ENCODE measurements around the gene BPTF.
"Not testable (repeated sequence)": the region's sequence is repeated elsewhere in the genome, so short reads cannot be mapped to it uniquely, and the experiment has no call there.

BPTF gene

DNA sequence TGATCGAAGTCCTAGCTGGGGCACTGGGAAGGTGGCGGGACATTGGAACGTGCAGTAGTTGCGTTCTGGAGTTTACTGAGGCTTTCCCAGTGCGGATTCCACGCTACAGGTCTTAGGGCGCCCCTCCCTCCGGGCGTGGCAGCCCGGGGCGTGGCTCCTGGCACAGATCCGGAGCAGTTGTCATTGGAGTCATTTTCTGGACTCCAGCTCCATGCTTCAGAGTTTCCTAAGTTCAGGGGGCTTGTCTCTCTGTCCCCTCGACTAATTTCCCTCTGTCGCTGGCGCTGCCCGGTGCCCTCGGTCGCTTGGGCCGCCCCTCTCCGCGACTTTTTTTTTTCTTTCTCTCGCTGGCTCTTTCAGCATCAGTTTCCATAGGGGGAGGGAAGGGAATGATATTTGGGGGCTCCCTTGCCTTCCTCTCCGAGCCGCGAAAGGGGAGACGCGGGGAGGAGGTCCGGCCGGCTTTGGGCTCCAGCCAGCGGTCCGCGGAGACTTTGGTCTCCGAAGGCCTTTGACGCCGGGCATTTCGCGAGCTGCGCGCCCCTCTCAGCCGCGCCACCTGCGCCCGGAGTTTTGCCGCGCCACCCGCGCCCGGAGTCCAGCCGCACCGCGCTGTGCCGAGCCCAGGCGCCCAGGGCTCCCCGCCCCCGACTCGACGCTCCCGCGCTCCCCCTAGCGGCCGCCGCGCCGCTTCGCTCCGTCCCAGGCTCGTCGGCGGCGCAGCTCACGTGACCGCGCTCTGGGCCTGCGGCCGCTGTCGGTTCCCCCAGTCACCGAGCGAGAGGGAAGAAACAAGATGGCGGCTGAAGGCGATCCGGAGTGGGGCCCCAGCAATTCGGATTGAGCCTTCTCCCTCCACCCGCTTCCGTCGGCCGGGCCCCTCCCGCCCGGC is at the start of gene BPTF:
TSS of gene BPTF (plus strand) at position 769 of the 892 bp plus-strand sequence. CDS start 222 bp downstream, outside the sequence.
- DNase-seq (ENCODE audit: insufficient read length, low spot score) (peak; percentile 89), FAIRE-seq (peak; percentile 94)

DNA sequence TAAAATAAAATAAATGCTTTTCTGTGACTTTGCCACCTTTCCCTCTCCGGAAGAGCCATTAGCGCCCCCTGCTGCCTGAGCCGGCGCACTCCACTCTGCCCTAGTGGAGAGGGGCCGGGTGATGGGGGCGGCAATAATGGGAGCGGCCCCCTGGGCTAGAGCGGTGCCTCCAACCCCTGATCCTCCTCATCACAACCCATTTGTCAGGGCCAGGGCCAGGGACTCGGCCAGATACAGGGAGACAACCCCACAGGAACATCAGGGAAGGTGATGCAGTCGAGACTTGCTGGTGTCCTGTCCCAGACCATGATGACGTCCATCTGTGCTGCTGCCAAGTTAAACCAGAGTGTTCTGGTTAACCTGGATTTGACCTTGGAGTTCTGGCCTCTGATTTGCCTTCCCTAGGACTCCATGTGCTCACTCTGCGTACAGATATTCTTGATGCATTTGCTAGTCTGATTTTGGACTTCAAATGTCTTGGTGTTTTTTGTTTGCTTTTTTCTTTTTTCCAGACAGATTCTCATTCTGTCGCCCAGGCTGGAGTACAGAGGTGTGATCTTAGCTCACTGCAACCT is 46.1 kb upstream of the BPTF start:
- FAIRE-seq (no peak), DNase-seq (ENCODE audit: insufficient read length, low spot score) (peak; percentile 28)

GRCh38 chr17:67784364-67785121 is 40.8 kb upstream of the BPTF start:
- DNase-seq (ENCODE audit: insufficient read length, low spot score), result no peak
- FAIRE-seq, result peak; percentile 35

DNA sequence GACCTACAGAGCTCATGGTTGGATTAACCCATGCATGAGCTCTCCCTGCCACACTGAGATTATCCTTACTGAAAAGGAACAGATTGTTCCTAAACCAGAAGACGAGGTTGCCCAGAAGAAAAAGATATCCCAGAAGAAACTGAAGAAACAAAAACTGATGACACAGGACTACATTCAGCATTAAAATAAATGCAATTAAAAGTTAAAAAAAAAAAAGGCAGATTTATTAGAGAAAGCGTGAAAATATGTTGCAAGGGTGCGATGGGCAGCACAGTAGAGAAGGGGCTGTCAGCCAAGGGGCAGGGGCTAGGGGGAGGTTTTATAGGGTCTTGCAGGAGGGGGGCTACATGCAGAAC is 40.2 kb upstream of the BPTF start:
- FAIRE-seq (no peak), DNase-seq (ENCODE audit: insufficient read length, low spot score) (no peak)

DNA sequence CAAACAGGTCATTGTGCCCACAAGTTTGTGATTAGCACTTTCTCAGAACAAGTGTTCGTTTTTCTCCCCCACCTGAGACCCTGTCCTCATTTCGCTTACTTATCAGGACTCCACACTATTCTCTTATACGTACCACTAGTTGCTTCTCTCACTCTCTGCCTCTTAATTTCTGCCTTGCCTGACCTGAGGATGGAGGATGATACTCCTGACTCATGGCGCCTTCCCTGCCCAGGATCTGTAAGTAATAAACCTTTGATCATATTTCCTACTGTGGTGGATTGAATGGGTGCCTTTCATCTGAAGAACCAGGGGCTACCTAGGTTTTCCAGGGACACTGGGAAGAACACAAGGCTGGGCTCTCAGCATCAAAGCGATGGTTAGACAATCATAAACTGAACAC is 39.8 kb upstream of the BPTF start:
- DNase-seq (ENCODE audit: insufficient read length, low spot score) (no peak), FAIRE-seq (no peak)

DNA sequence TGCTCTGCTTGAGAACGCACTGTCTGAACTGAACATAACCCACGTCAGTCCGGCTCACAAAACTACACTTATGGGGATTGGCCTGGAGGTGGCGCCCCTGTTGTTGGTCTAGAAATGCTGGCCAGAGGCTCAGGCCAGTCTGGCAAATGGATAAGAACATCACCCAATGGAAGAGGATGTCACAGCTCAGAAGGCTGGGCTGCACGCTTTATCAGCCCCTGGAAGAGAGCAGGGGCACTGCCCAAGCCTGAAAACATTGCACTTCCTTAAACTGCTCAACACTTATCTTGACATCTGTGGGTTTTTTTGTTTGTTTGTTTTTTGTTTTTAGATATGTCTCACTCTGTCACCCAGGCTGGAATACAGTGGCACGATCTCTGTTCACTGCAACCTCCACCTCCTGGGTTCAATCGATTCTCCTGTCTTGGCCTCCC is 24.8 kb upstream of the BPTF start:
- peak; percentile 89 for FAIRE-seq
- DNase-seq (ENCODE audit: insufficient read length, low spot score), result peak; percentile 76

GRCh38 chr17:67801626-67802175 is 23.6 kb upstream of the BPTF start:
- DNase-seq (ENCODE audit: insufficient read length, low spot score) (no peak), FAIRE-seq (no peak)

DNA sequence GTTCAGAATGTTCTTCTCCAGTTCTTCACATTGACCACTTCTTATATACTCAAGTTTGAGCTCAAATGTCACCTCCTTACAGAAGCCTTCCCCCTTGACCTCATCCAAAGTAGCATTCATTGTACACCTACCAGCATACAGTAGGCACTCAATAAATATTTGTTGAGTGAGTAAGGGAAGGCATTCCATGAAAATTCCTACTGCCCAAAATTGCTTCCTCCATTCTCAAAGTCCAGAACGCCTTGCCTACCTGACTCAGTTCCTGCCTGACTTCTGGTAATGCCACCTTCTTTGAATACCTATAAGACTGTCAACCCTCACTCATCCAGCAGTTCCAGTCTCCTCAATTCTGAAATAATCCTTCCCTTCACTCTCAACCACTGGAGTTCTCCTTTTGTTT is 14.8 kb upstream of the BPTF start:
- DNase-seq (ENCODE audit: insufficient read length, low spot score) (no peak), FAIRE-seq (no peak)

- not testable (repeated sequence) for DNase-seq (ENCODE audit: insufficient read length, low spot score); FAIRE-seq
Observed at GRCh38 chr17:67812380-67812779, 12.9 kb upstream of the BPTF start.

DNA sequence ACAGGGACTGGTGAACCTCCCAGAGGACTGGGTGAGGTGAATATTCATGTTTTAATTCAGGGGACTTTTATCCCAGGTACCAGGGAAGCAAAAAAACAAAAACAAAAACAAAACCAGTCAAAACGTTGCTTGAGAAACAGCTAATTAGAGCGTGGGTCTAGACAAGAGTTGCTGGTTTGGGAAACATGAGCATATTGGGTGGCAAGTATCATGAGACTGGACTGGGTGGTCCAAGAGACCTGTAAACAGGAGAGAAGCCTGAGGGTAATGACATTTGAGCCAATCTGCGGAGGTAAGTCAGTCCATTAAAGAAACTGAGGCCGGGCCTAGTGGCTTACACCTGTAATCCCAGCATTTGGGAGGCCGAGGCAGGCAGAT is 11.5 kb upstream of the BPTF start:
- DNase-seq (ENCODE audit: insufficient read length, low spot score), result no peak
- peak; percentile 39 for FAIRE-seq

GRCh38 chr17:67818110-67819002 is 6.9 kb upstream of the BPTF start:
- peak; percentile 70 for FAIRE-seq
- DNase-seq (ENCODE audit: insufficient read length, low spot score), result peak; percentile 30

- DNase-seq (ENCODE audit: insufficient read length, low spot score), result no peak
Observed at GRCh38 chr17:67819722-67820121, 5.6 kb upstream of the BPTF start.

DNA sequence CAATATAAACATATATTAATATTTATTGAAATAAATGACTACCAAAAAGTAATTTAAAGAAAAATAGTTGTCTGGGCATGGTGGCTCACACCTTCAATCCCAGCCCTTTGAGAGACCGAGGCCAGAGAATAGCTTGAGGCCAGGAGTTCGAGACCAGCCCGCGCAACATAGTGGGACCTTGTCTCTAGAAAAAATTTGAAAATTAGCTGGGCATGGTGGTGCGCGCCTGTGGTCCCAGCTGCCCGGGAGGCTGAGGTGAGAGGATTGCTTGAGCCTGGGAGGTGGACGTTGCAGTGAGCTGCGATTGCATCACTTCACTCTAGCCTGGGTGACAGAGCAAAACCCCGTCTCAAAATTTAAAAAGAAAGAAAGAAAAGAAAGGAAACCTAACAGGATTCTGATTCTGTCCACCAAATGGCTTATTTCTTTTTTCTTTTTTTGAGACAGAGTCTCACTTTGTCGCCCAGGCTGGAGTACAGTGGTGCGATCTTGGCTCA is 3.4 kb upstream of the BPTF start:
- FAIRE-seq, result no peak
- DNase-seq (ENCODE audit: insufficient read length, low spot score), result no peak

More at GRCh38 chr17:67819722-67820121, 5.6 kb upstream of the BPTF start:
- FAIRE-seq, result no peak

DNA sequence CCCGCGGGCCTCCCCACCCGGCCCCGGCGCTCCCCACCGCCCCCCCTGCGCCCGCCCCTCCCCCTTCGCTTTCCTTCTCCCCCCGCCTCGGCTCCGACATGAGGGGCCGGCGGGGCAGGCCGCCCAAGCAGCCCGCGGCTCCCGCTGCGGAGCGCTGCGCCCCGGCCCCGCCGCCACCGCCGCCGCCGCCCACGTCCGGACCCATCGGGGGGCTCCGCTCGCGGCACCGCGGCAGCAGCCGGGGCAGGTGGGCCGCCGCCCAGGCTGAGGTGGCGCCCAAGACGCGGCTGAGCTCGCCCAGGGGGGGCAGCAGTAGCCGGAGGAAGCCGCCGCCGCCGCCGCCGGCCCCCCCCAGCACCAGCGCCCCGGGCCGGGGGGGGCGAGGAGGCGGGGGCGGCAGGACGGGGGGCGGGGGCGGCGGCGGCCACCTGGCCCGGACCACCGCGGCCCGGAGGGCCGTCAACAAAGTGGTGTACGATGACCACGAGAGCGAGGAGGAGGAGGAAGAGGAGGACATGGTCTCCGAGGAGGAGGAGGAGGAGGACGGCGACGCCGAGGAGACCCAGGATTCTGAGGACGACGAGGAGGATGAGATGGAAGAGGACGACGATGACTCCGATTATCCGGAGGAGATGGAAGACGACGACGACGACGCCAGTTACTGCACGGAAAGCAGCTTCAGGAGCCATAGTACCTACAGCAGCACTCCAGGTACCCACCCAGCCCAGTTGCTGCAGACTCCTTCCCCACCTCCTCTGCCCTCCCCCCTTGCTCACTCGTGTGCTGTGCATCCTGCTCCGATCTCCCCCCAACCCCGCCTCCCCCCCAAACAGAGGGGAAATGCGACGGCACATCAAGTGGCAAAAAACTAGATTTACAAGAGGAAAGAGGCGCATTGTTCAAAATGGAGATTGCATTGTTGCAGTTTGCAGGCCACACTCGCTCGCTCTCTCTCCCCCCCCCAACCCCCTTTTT is 611 bp downstream of the BPTF start:
- DNase-seq (ENCODE audit: insufficient read length, low spot score), result not testable (repeated sequence)
- FAIRE-seq, result peak; percentile 80

- FAIRE-seq (peak; percentile 52), DNase-seq (ENCODE audit: insufficient read length, low spot score) (peak; percentile 25)
Observed at GRCh38 chr17:67829331-67829730, 4.0 kb downstream of the BPTF start.

- no peak for FAIRE-seq
- DNase-seq (ENCODE audit: insufficient read length, low spot score), result no peak
Observed at GRCh38 chr17:67830440-67830839, 5.1 kb downstream of the BPTF start.

DNA sequence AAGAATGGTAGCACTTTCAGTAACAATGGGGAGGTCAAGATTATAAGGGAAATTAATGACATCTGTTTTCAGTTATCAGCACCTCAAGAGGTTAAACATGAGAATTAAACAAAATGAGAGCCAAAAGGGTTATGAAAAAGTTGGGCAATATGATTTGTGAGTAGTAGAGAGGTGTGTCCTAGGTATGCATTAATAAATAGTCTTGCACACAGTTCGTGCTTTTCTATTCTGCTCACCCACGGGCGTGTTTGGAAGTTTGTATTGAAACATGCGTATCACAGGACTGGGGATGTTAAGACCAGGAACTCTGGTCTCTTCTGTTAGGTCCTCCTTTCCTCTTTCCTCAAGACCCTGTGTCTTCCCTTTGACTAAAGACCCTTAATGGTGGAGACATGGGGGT is 6.0 kb downstream of the BPTF start:
- DNase-seq (ENCODE audit: insufficient read length, low spot score) (no peak), FAIRE-seq (no peak)

GRCh38 chr17:67833134-67833533 is 7.8 kb downstream of the BPTF start:
- DNase-seq (ENCODE audit: insufficient read length, low spot score) (no peak), FAIRE-seq (no peak)

Data from GM19239 (cell line).